ENCODE data around the gene UIMC1.
"Not testable (repeated sequence)": the region's sequence is repeated elsewhere in the genome, so short reads cannot be mapped to it uniquely, and the experiment has no call there.

DNA sequence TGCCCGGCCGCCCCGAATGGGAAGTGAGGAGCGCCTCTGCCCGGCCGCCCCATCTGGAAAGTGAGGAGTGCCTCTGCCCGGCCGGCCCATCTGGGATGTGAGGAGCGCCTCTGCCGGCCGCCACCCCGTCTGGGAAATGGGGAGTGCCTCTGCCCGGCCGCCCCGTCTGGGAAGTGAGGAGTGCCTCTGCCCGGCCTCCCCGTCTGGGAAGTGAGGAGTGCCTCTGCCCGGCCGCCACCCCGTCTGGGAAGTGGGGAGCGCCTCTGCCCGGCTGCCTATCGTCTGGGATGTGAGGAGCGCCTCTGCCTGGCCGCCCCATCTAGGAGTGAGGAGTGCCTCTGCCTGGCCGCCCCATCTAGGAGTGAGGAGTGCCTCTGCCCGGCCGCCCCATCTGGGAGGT lies 22.4 kb downstream of the UIMC1 start:
- TF ChIP-seq, protein P1, sequence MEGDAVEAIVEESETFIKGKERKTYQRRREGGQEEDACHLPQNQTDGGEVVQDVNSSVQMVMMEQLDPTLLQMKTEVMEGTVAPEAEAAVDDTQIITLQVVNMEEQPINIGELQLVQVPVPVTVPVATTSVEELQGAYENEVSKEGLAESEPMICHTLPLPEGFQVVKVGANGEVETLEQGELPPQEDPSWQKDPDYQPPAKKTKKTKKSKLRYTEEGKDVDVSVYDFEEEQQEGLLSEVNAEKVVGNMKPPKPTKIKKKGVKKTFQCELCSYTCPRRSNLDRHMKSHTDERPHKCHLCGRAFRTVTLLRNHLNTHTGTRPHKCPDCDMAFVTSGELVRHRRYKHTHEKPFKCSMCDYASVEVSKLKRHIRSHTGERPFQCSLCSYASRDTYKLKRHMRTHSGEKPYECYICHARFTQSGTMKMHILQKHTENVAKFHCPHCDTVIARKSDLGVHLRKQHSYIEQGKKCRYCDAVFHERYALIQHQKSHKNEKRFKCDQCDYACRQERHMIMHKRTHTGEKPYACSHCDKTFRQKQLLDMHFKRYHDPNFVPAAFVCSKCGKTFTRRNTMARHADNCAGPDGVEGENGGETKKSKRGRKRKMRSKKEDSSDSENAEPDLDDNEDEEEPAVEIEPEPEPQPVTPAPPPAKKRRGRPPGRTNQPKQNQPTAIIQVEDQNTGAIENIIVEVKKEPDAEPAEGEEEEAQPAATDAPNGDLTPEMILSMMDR (IDR thresholded peaks at IDR 0.05; ENCODE audit: poor library complexity), result not testable (repeated sequence)
- TF ChIP-seq EZH2 (IDR thresholded peaks at IDR 0.05; ENCODE audit: borderline replicate concordance), result not testable (repeated sequence)
